Skin of body (tissue), 2 donors: Measurements from ENCODE around the gene SOCS2. TPM values are rescaled to one million over a fixed set of nuclear protein-coding genes. Genes with fewer than 3 reads are reported as not detected.
A peak's percentile ranks its signal among the peaks of the same experiment; 100 is the strongest.
"Not testable (repeated sequence)": the region's sequence is repeated elsewhere in the genome, so short reads cannot be mapped to it uniquely, and the experiment has no call there.

ENCODE experiments used
- DNase-seq: peaks from one replicate; lab custom pipeline; 2025; lab: John Stamatoyannopoulos, UW
- total RNA-seq: library from RNA; depleted of rRNA; stranded (reverse); fragments of >200 nt; gene quantifications from one replicate; pipeline ENCODE4 v1.2.3, GENCODE V29; 2014

Gene SOCS2, protein sequence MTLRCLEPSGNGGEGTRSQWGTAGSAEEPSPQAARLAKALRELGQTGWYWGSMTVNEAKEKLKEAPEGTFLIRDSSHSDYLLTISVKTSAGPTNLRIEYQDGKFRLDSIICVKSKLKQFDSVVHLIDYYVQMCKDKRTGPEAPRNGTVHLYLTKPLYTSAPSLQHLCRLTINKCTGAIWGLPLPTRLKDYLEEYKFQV
- 23.7 TPM for total RNA-seq

DNA sequence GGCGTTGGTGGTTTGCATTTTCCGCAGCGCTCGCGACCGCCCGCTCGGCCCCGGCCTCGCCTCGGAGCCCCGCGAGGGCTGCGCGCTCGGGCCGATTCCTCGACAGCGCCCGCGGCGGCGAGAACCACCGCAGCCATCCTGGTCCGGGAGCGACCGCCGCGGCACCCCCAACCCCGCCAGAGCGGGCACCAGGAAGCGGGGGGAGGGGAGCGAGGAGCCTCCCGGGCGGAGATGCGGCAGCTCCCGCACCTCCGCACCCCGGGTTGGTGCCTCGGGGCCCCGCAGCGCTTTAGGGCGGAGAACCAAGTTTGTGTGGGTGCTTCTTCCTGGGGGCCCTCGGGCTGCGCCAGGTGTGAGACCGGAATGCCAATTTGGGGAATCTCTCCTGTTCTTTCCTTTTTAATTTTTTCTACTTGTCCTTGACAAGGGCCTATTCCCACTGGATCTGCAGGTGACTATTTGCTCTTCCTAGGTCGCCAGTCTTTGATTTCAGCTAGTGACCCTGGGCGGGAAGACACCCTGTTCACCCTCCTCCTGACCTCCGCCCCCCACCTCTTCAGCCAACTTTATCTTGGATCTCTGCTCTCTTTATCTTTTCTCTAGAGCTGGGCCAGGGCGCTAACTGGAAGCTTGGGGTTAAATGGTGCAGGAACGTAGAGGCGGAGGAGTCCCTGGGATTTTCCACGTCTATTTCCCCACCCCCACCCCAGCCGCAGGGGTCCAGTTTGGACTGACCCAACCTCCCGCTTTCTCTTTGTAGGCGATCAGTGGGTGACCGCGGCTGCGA is at the start of gene SOCS2:
Gene SOCS2, plus strand, starts transcription at position 751 of the 787 bp plus-strand sequence. CDS start 223 bp downstream, outside the sequence.
- DNase-seq, result peak; percentile 22

DNA sequence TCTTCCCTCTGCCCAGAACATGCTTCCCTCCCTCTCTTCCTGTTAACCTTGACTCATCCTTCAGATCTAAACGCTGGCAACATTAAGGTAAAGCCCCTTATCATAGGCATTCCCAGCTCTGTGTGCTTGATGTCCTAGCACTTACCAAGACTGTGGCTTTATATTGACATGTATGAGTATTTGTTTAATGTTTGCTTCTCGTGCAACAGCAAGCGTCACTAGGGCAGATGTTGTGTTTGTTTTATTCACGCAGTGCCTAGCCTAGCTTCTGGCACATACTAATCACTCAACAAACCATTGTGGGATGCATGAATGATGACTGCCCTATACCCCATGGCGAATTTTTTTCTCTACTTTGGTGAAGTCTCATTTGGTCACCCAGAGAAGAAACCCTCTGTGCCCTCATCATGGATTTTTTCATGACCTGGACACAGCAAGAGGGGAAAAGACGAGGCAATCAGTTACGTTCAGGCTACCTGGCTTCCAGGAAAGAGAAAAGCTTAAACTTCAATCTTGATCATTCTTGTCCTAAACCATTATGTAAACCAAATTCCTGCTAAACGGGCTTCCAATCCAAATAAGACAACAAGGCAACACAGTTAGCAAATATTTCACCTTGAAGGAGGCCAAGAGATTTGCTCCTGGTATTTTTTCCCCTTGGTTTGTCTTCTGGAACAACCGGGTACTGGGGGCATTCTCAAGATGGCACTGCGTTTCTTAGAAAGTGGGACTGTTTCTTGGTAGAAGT is 47.9 kb upstream of the SOCS2 start:
- DNase-seq, result no peak

- DNase-seq, result no peak
These were observed 45.6 kb upstream of the SOCS2 start for GRCh38 chr12:93526786-93527428.

DNA sequence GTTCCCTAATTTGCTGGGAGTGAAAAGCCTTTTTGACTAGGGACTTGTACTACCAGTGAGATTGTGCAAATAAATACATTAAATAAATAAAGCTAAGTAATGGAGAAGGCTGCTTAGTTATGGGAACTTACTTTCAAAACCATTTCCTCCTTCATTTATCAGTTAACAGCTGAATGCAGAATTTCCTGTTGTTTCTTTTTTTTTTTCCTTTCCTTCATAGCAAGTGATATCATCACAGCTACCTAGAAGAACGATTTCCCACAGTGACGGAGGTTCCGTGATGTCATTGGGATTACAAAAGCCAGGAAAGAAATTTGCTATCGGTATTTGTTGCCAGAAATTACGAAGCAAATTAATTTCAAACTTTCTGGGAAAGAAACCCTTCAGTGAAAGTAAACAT is 42.1 kb upstream of the SOCS2 start:
- DNase-seq, result no peak

DNA sequence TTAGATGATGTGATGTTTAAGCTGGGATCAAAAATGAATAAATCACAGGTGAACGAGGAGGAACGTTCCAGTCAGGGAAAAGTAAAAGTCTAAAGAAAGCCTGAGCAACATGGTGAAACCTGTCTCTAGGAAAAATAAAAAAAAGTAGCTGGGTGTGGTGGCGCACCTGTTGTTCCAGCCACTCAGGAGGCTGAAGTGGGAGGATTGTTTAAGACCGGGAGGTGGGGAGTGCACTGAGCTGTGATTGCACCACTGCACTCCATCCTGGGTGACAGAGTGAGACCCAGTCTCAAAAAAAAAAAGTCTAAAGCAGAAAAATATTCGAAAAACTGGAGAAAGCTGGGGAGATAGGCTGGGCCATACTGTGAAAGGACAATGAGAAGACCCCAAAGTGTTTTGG is 39.2 kb upstream of the SOCS2 start:
- no peak for DNase-seq

- no peak for DNase-seq
These were observed 36.2 kb upstream of the SOCS2 start for GRCh38 chr12:93536111-93536765.

DNA sequence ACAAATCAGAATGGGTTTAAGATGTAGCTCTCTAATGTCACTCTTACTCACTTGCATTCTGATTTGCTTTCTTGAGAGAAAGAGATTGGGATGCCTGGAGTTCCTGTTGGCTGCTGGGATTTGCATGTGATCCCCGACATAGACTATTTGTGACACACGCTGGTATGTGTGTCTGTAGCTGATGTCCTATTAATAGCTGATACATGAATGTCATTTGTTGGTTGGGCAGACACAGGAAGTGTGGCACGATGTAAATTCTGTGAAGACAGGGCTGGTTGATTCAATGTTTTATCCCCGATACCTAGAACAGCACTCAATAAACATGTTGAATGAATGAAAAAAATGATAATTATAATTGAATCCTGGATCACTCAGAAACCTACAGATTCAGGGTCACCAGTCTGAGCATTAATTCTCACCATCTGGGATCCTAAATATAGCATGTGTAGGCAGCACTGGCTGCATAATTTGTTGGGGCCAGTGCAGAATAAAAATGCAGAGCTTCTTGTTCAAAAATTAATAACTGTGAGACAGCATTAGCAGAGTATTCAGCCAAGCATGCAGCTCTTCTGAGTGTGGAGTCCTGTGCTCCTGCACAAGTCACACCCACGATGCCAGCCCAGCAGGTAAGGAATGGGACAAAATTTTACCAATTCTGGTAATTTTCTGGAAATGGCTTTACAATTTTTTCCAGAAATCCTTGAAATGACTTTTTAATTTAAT is 35.5 kb upstream of the SOCS2 start:
- DNase-seq, result peak; percentile 22

DNA sequence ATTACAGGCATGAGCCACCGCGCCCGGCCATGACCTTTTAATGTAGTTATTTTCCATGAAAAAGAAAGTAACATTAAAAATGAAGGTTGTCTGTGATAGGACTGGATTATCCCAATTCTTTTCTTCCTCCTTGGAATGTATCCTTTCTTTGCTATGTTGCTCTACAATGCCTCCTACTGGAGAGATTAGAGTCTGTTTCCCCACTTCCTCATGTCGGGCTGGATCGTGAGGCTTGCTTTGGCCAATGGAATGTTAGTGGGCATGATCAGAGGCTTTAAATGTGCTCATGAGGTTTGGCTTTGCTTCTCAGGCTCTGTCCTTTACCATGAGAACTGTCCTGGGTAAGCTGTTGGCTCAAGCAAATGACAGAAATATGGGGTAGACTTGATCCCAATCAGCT is 34.7 kb upstream of the SOCS2 start:
- DNase-seq, result no peak

DNA sequence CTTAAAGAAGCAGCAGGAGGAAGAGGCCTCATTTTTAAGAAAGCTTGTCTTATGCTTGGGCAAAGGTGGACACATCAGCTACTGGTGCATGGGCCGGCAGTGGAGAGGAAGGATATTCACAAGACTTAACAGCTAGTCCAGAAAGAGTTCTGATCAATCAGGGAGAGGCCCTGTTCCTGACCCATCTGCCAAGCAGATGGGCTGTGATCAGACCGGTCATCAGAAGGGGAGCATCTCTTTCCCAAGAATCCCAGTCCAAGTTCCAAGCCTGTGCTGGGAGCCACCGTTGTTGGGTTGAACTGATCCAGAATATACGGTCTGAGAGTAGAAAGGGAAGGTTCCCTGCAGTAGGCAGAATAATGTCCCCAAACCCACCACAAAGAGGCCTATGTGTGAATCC is 32.7 kb upstream of the SOCS2 start:
- no peak for DNase-seq

GRCh38 chr12:93540466-93540865 is 32.0 kb upstream of the SOCS2 start:
- DNase-seq, result peak; percentile 23

DNA sequence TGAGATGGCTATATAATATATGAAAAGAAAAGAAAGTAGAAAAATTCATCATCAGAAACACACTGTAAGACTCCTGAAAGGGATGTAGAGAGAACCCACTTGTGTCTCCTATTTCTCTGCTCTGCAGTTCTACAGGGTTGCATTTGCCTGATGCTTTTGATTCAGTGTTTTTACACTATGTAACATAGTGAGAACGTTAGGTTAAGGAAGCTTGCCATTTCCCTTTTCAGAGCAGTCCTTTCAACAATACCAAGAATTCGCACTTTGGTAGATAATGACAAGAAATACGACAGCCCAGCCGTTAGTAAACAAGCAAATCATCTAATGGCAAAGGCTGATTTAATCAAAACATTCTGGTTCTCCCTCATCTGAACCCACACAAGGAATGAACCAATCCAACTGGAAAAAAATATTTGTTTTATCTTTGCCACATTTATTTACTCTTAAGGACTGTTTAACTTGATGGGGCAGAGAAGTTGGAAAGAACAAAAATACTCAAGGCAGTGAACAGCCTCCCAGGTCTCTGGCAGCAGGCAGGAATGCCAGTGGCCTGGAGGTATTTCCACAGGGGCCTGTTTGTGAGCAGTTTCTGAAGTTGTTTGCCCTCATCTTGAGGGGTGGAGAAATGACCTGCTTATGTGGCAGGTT is 30.8 kb upstream of the SOCS2 start:
- no peak for DNase-seq

GRCh38 chr12:93547778-93548177 is 24.7 kb upstream of the SOCS2 start:
- DNase-seq, result no peak

DNA sequence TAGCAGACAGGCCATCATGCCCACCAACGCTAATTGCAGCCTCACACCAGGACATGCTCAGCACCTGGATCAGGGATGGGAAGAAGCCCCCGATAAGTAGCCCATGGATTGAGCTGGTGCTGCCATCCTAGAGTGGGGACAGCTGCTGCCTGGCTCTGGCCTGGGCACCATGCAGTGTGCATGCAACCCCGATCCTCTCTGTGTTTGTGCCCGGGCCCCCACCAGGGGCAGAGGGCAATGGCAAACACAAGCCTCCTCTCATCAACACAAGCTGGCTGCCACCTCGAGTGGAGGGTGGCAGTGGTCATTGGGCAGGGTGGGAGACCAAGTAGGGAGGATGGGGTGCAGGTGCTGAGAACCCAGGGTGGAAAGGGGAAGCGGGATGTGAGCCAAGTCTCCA is 23.3 kb upstream of the SOCS2 start:
- DNase-seq, result no peak

DNA sequence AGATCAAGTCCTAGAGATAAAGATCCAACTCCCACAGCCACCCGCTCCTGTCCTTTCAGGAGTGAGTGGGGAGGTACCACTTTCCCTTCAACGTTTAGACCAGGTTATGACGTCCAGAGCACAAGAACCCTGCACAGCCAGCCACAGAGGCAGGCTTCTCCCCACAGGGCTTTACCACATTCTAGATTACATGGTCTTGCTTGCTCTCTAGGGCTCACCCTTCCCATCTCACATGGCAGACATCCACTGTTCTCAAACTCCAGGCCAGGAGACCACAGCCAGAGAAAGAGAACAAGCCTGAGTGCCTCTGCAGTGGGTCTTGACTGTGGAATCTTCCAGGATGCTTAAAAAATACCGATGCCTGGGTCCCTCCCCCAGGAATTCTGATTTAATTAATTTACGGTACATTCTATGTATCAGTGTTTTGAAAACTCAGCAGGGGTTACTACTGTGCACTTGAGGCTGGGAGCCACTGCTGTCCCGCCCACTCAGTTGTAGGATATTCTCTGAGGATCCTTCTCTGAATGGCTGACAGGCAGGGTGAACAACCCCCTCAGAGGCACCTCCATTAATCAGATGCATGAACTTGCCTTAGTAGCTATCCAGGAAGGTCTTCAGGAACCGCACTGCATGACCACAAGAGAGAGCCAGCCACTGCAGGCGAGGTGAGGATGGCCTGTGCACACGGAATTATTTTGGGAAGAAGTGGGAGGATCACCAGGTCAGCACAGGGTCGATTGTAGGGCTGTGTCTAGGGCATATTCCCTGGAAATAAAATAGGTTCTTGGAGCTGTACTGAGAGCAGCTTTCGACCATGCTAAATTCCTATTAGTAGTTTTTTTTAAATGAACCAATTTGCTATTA is 21.5 kb upstream of the SOCS2 start:
- DNase-seq, result no peak

DNA sequence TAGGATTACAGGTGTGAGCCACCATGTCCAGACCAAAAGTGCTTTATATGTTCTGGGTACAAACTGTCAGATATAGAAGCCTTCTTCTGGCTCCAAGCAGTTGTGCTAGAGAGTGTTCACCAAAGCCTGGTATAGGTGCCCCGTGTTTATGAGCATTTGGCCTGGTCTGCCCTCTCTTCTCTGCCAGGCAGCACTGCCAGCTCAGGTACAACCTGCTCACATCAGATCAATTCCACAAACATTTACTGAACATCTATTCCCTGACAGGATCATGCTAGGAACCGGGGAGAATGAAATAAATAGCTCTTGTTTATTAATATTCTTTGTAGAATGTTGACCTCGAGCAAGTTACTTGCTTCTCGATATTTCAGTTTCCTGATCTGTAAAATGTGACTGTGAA is 20.0 kb upstream of the SOCS2 start:
- no peak for DNase-seq

DNA sequence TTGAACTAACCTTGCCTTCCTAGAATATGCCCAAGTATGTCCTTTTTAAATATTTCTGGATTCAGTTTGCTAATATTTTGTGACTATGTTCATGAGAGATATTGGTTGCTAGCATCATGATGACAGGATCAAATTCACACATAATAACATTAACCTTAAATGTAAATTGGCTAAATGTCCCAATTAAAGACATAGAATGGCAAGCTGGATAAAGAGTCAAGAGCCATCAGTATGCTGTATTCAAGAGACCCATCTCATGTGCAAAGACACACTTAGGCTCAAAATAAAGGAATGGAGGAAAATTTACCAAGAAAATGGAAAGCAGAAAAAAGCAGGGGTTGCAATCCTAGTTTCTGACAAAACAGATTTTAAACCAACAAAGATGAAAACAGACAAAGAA is 14.6 kb upstream of the SOCS2 start:
- not testable (repeated sequence) for DNase-seq

DNA sequence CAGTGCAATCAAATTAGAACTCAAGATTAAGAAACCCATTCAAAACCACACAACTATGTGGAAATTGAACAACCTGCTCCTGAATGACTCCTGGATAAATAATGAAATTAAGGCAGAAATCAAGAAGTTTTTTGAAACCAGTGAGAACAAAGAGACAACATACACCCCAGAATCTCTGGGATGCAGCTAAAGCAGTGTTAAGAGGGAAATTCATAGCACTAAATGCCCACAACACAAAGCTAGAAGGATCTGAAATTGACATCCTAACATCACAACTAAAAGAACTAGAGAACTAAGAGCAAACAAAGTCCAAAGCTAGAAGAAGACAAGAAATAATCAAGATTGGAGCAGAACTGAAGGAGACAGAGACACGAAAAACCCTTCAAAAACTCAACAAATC is 13.8 kb upstream of the SOCS2 start:
- not testable (repeated sequence) for DNase-seq

DNA sequence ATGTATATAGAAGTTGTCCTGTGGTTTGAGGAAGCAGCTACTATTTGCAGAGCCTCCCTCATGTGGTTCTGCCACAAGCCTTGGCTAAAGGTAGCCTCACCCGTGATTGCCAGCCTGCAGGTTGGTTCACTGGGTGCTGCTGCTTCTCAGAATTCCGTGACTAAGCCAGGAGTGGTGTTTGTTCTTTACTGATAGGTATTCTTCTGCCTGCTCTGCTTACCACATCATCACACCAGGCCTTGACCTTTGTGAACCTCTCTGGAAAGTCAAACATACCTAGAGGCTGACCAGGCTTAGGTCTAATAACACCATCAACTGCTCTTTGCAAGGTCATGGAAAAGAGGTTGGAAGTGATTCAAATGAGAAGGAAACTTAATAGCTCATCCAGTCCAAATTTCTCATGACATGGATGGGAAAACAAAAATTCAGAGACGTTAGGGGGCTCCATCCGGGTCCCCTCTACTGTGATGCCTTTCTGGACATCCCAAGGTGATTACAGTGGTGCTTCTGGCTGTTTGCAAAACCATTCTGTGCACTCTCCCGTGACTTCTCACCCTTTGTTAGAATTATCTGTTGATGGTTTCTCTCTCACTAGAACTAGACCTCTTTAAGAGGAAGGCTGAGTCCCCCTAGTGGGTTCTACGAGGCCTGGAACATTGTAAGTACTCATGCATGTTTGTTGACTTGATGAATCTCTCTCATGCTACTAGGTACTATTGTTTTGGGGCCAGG is 8.5 kb upstream of the SOCS2 start:
- no peak for DNase-seq

DNA sequence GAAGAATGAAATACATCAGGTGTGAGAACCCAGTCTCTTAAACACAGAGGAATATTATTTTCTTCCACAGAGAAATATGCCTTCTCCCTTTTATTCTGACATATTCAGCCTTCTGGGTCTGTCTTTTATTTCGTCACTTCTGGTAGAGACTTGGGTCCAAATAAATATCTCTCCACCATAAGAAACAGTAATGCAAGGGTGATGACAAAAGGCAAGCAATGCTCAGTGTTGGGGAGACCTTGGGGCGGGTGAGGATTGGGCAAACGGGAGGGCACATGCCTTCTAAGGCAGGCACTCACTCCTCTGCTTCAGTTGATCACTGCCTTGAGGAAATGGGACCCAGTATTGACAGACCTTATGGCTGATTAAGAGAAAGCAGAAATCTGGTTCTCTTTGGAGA is 6.7 kb upstream of the SOCS2 start:
- DNase-seq, result no peak
